Measurements from ENCODE around the gene PNMT. TPM values are rescaled to one million over a fixed set of nuclear protein-coding genes. Genes with fewer than 3 reads are reported as not detected.

The PNMT gene
- total and polyA plus RNA-seq, 3 donors from 2014 or later, result 2.6 to 2.9 (median 2.7) TPM

GRCh38 chr17:39660397-39661385 is 7.6 kb upstream of the PNMT start:
- peaks cover 4% of the 10 kb centered on the region for H3K4me1 ChIP-seq
- H3K36me3 ChIP-seq (ENCODE audit: low read depth, missing control alignments), result no peaks in the 10 kb centered on the region
- 69 to 85% methylated on average over 21 to 35 of the region's 35 CpGs for WGBS, 2 donors
- H3K27ac ChIP-seq, result peak overlapping the region; percentile 24 to 69
- no peak overlapping the region for H3K4me3 ChIP-seq
- no peak for TF ChIP-seq CTCF (IDR thresholded peaks at IDR 0.05)
- TF ChIP-seq POLR2A (IDR thresholded peaks at IDR 0.05), result no peak
- intact Hi-C loops (cut with DNase I; ENCODE audit: low total_unique reads), result no loop called here
- H3K9me3 ChIP-seq, result no peaks in the 10 kb centered on the region
- no peaks in the 10 kb centered on the region for H3K27me3 ChIP-seq
- no peak for DNase-seq

DNA sequence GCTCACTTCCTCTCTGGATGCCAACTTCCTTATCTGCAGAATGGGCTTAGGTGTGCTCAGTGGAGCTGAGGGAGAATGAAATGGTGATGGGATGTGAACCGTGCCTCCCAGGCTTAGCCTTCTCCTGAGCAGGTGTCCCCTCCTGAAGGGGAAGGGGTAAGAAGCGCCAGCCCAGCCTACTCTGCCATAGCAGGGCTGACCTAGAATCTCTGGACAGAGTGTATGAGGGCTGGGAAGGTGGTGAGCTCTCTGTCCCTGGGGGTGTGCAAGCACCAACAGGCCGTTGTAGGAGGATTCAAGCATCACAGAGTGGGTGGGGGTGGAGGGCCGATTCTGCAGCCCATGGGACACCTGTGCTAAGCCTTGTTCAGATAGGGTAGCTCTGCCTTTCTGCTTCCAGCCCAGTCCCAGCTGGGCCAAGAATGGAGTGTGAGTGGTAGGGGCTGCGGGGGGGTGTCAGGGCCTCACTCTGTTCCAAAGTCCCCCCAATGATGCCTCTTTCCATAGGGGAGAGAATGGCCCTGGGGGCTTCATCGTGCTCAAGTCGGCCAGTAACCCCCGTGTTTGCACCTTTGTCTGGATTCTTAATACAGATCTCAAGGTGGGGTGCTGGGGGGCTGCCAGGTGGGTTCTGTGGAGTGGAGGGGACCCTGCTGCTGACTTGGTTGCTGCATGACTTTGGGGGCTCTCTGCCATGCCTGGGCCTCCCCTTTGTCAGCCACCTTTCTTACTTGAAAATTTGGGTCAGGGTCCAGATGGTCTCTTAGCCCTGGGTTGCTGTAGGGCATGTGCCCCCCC is 6.3 kb upstream of the PNMT start:
- intact Hi-C loops (cut with DNase I; ENCODE audit: low total_unique reads), result no loop called here
- Histone ChIP-seq H3K4me1 (peaks cover 11% of the 10 kb centered on the region), H3K4me3 (no peak overlapping the region), H3K36me3 (ENCODE audit: low read depth, missing control alignments) (no peaks in the 10 kb centered on the region), H3K9me3 (no peaks in the 10 kb centered on the region), H3K27me3 (no peaks in the 10 kb centered on the region), H3K27ac (no peak overlapping the region)
- no peak for DNase-seq
- 73 to 90% methylated on average over 3 to 8 of the region's 8 CpGs for WGBS, 2 donors
- TF ChIP-seq POLR2A (IDR thresholded peaks at IDR 0.05) (no peak), CTCF (IDR thresholded peaks at IDR 0.05) (no peak)

DNA sequence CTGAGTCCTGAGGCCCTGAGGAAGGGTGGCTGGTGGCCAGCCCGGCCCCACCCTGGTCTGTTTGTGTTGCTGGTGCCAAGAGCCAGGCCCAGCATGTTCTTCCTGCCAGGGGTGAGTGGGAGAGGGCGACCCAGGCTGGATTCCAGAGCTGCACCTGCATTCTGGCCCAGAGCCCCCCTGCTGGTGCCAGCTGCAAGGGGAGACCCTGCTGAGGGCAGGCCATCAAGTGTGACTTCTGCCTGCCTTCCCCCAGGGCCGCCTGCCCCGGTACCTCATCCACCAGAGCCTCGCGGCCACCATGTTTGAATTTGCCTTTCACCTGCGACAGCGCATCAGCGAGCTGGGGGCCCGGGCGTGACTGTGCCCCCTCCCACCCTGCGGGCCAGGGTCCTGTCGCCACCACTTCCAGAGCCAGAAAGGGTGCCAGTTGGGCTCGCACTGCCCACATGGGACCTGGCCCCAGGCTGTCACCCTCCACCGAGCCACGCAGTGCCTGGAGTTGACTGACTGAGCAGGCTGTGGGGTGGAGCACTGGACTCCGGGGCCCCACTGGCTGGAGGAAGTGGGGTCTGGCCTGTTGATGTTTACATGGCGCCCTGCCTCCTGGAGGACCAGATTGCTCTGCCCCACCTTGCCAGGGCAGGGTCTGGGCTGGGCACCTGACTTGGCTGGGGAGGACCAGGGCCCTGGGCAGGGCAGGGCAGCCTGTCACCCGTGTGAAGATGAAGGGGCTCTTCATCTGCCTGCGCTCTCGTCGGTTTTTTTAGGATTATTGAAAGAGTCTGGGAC is 5.5 kb upstream of the PNMT start:
- Histone ChIP-seq H3K9me3 (no peaks in the 10 kb centered on the region), H3K4me1 (peaks cover 19% of the 10 kb centered on the region), H3K27ac (no peak overlapping the region), H3K36me3 (ENCODE audit: low read depth, missing control alignments) (no peaks in the 10 kb centered on the region), H3K27me3 (no peaks in the 10 kb centered on the region), H3K4me3 (no peak overlapping the region)
- no peak for TF ChIP-seq POLR2A (IDR thresholded peaks at IDR 0.05)
- no peak for TF ChIP-seq CTCF (IDR thresholded peaks at IDR 0.05)
- intact Hi-C loops (cut with DNase I; ENCODE audit: low total_unique reads), result no loop called here
- DNase-seq, result no peak
- WGBS, 2 donors, result 89 to 90% methylated on average over 14 to 21 of the region's 22 CpGs

- no peaks in the 10 kb centered on the region for H3K36me3 ChIP-seq (ENCODE audit: low read depth, missing control alignments)
- H3K27ac ChIP-seq, result no peak overlapping the region
- intact Hi-C loops (cut with DNase I; ENCODE audit: low total_unique reads), result no loop called here
- TF ChIP-seq POLR2A (IDR thresholded peaks at IDR 0.05) (no peak), CTCF (IDR thresholded peaks at IDR 0.05) (no peak)
- no peak for DNase-seq
- H3K9me3 ChIP-seq, result no peaks in the 10 kb centered on the region
- WGBS, 2 donors, result 72 to 74% methylated on average over 4 of the region's 4 CpGs
- H3K27me3 ChIP-seq, result no peaks in the 10 kb centered on the region
- peaks cover 23% of the 10 kb centered on the region for H3K4me1 ChIP-seq
- no peak overlapping the region for H3K4me3 ChIP-seq
Measured at GRCh38 chr17:39663340-39663687, 4.9 kb upstream of the PNMT start.

All from testis (tissue), 3 donors.